ENCODE measurements around the gene HSP90AA1.

- no peak for TF ChIP-seq CTCF (IDR thresholded peaks at IDR 0.05)
- no peak for TF ChIP-seq POLR2A (IDR thresholded peaks at IDR 0.05)
- TF ChIP-seq EP300 (IDR thresholded peaks at IDR 0.05): no peak
- TF ChIP-seq POLR2AphosphoS5 (IDR thresholded peaks at IDR 0.05): no peak
Measured at GRCh38 chr14:102121567-102121966, 34.7 kb upstream of the HSP90AA1 start.

Data from suprapubic skin (tissue), 4 donors.